AG09309 (cell line): Measurements from ENCODE around the gene OPRL1.

ENCODE experiments used
- DNase-seq: peaks from one replicate; pipeline ENCODE4 v3.0.0-alpha.2; 2010; ENCODE audit warnings: low read depth
- H3K4me3 ChIP-seq: 2 replicates; pipeline ENCODE4 v1.5.1; 2011; ENCODE audit warnings: mild to moderate bottlenecking, low read depth, low read length, moderate library complexity; ENCODE audit not compliant: control insufficient read depth
- TF ChIP-seq, protein P1 (sequence below): IDR thresholded peaks from 2 replicates; pipeline ENCODE4 v1.5.1; 2011; ENCODE audit warnings: mild to moderate bottlenecking, low read depth, low read length, inconsistent platforms; ENCODE audit not compliant: insufficient read depth, control insufficient read depth; ENCODE audit errors: missing control alignments

OPRL1 gene

DNA sequence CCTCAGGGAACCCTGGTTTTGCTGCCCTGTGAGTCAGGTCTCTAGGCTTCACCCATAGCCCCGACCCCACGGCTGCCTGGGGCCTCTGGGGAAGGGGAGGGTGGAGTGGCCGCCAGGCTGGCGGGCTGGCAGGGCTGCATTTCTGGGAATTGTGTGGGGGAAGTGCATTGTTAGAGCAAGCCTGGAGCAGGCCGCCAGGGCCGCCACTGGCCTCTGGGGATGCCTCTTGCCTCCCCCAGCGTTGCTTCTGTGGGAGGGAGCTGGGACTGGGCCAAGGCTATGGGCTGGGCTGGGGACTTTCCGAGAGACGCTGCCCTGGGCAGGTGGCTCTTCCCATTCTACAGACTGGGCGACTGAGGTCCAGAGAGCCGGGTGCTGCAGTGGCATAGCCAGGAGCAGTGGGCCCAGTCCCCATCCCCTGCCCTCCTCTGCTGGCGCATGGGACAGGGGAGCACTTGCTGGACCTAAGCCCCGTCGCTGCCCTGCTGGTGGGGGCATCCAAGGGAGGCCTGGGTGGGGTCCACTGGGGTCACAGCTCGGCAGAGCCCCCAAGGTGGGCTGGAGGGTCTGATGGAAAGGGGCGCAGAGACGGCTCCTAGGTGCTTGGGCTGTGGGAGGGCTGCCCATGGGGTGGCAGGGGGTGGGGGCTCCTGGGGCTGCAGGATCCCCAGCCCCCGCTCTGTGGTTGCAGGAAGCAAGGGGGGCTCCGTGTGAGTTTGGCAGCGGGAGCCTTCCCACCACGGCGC, 23.8 kb upstream of the OPRL1 start:
- H3K4me3 ChIP-seq = no peak overlapping the region
- TF ChIP-seq, protein P1, sequence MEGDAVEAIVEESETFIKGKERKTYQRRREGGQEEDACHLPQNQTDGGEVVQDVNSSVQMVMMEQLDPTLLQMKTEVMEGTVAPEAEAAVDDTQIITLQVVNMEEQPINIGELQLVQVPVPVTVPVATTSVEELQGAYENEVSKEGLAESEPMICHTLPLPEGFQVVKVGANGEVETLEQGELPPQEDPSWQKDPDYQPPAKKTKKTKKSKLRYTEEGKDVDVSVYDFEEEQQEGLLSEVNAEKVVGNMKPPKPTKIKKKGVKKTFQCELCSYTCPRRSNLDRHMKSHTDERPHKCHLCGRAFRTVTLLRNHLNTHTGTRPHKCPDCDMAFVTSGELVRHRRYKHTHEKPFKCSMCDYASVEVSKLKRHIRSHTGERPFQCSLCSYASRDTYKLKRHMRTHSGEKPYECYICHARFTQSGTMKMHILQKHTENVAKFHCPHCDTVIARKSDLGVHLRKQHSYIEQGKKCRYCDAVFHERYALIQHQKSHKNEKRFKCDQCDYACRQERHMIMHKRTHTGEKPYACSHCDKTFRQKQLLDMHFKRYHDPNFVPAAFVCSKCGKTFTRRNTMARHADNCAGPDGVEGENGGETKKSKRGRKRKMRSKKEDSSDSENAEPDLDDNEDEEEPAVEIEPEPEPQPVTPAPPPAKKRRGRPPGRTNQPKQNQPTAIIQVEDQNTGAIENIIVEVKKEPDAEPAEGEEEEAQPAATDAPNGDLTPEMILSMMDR = no peak
- DNase-seq = no peak

DNA sequence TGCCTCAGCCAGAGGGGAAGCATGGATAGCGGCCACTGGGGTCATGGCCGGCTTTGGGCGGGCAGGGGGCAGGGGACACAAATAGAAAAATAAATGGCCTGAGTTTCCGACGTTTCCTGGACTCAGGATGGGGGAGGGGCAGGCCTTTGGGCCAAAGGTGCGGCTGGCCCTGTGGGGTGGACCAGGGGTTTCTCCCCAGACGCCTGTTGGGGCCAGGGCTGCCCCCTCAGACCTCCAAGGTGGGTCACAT, 23.3 kb upstream of the OPRL1 start:
- no peak for DNase-seq
- no peak overlapping the region for H3K4me3 ChIP-seq
- TF ChIP-seq, protein P1 = no peak

GRCh38 chr20:64056889-64057627, 22.8 kb upstream of the OPRL1 start:
- no peak for DNase-seq
- TF ChIP-seq, protein P1 = no peak
- no peak overlapping the region for H3K4me3 ChIP-seq

- DNase-seq = no peak
- TF ChIP-seq, protein P1 = peak; percentile 91
- H3K4me3 ChIP-seq = no peak overlapping the region
Observed at GRCh38 chr20:64057628-64058498, 22.0 kb upstream of the OPRL1 start.

- no peak for DNase-seq
- TF ChIP-seq, protein P1 = no peak
- no peak overlapping the region for H3K4me3 ChIP-seq
Observed at GRCh38 chr20:64058536-64058935, 21.3 kb upstream of the OPRL1 start.

- peak overlapping the region; percentile 51 for H3K4me3 ChIP-seq
- no peak for DNase-seq
- TF ChIP-seq, protein P1 = no peak
Observed at GRCh38 chr20:64062276-64062595, 17.6 kb upstream of the OPRL1 start.
